Vagina (tissue), 2 donors: ENCODE data around the gene SLC2A1.

Source experiments
- CTCF ChIP-seq, 3 experiments: fragments of 450-650 bp in 2 of 3; fragments of 200-600 bp in 1 of 3; sonication (generic) in 1 of 3; IDR thresholded peaks; one replicate each; pipeline ENCODE4 v1.5.1; 2017 to 2019; ENCODE audit warnings: antibody characterized with exemption in 3 of 3, mild to moderate bottlenecking in 2 of 3, moderate library complexity in 2 of 3
- POLR2A ChIP-seq, 2 donors: fragments of 450-650 bp; IDR thresholded peaks; one replicate each; pipeline ENCODE4 v1.6.1; 2017; ENCODE audit warnings: antibody characterized with exemption in 2 of 2, mild to moderate bottlenecking in 2 of 2, moderate library complexity in 2 of 2

- TF ChIP-seq CTCF (IDR thresholded peaks at IDR 0.05) (no peak), POLR2A (IDR thresholded peaks at IDR 0.05) (no peak)
Measured at GRCh38 chr1:42952303-42953001, 6.2 kb downstream of the SLC2A1 start.
